Endothelial cell of umbilical vein (primary cell): ENCODE results near the gene ARTN. TPM values are rescaled to one million over a fixed set of nuclear protein-coding genes. Genes with fewer than 3 reads are reported as not detected.
A peak's percentile ranks its signal among the peaks of the same experiment; 100 is the strongest.

ENCODE experiments used
- BruUV-seq: library from RNA; stranded (reverse); fragments of 400-500 nt; replicated peaks from 2 replicates; lab custom pipeline; 2021; lab: Mats Ljungman, UMichigan
- CTCF ChIA-PET: fragments of 300-600, 350-600 bp; sonication (Branson Sonifier 250); formaldehyde crosslinking; loops from one replicate; lab custom pipeline; 2021; ENCODE audit warnings: antibody characterized with exemption, inconsistent platforms; lab: Charles Lee
- POLR2A ChIA-PET: fragments of 300-600, 350-600 bp; sonication (Branson Sonifier 250); formaldehyde crosslinking; loops from one replicate; lab custom pipeline; 2021; ENCODE audit warnings: antibody characterized with exemption, inconsistent platforms; lab: Charles Lee
- DNase-seq: peaks from one replicate; pipeline ENCODE4 v3.0.0-alpha.2; 2011; ENCODE audit warnings: low read depth, low spot score
- FAIRE-seq: peaks from 2 replicates; lab custom pipeline; 2011; peaks lifted over from hg19 to GRCh38; lab: Jason Lieb, UNC
- H2AFZ ChIP-seq: 2 replicates; pipeline ENCODE4 v1.6.0; 2012; ENCODE audit warnings: low read depth, low read length, control low read depth, inconsistent platforms
- H3K27ac ChIP-seq: 2 replicates; pipeline ENCODE4 v1.5.1; 2011; ENCODE audit warnings: low read depth, mild to moderate bottlenecking, control low read depth, low read length, moderate library complexity; ENCODE audit not compliant: insufficient read depth
- H3K27me3 ChIP-seq, 2 experiments: 2 replicates each; pipeline versions ENCODE4 v1.6.0 to v1.6.1; 2011; ENCODE audit warnings: low read length in 2 of 2, mixed read lengths in 1 of 2; ENCODE audit not compliant: control insufficient read depth in 2 of 2, insufficient read depth in 2 of 2
- H3K36me3 ChIP-seq, 2 experiments: 2 replicates in 1 of 2; 3 replicates in 1 of 2; pipeline ENCODE4 v1.5.1; 2011; ENCODE audit warnings: low read length in 2 of 2, mild to moderate bottlenecking in 1 of 2, moderate library complexity in 1 of 2; ENCODE audit not compliant: control insufficient read depth in 2 of 2, insufficient read depth in 2 of 2; ENCODE audit errors: extremely low read depth in 1 of 2
- H3K4me1 ChIP-seq: 3 replicates; pipeline ENCODE4 v1.5.1; 2011; ENCODE audit warnings: mild to moderate bottlenecking, low read length; ENCODE audit not compliant: control insufficient read depth, insufficient read depth; ENCODE audit errors: extremely low read depth
- H3K4me2 ChIP-seq: 2 replicates; pipeline ENCODE4 v1.6.1; 2011; ENCODE audit warnings: low read length, control low read depth, mixed read lengths; ENCODE audit not compliant: insufficient read depth
- H3K4me3 ChIP-seq, 3 experiments: fragments of 200-600 bp in 1 of 3; sonication (generic), shearing (Covaris generic) in 1 of 3; replicated peaks in 1 of 3; 2 replicates each; pipeline ENCODE4 v1.5.1; 2011 to 2016; ENCODE audit warnings: control low read depth in 3 of 3, low read length in 3 of 3, mild to moderate bottlenecking in 2 of 3, inconsistent platforms in 1 of 3, low read depth in 1 of 3, moderate library complexity in 1 of 3; ENCODE audit not compliant: insufficient read depth in 1 of 3
- H3K79me2 ChIP-seq: 2 replicates; pipeline ENCODE4 v1.6.0; 2012; ENCODE audit warnings: low read length, inconsistent platforms; ENCODE audit not compliant: control insufficient read depth, insufficient read depth
- H3K9ac ChIP-seq: replicated peaks from 2 replicates; pipeline ENCODE3; 2011; ENCODE audit warnings: low read length, control low read depth; ENCODE audit not compliant: insufficient read depth; ENCODE audit errors: extremely low read depth
- H3K9me1 ChIP-seq: replicated peaks from 3 replicates; pipeline ENCODE4 v1.6.0; 2011; ENCODE audit warnings: mild to moderate bottlenecking, low read length; ENCODE audit not compliant: control insufficient read depth, insufficient read depth; ENCODE audit errors: extremely low read depth
- H3K9me3 ChIP-seq: replicated peaks from 2 replicates; pipeline ENCODE4 v1.5.1; 2012; ENCODE audit warnings: low read length, inconsistent platforms; ENCODE audit not compliant: control insufficient read depth, insufficient read depth
- H4K20me1 ChIP-seq: replicated peaks from 2 replicates; pipeline ENCODE3; 2011; ENCODE audit warnings: mild to moderate bottlenecking, low read length; ENCODE audit not compliant: control insufficient read depth, insufficient read depth; ENCODE audit errors: extremely low read depth
- EZH2 ChIP-seq: IDR thresholded peaks from 2 replicates; pipeline ENCODE4 v1.6.1; 2012; ENCODE audit warnings: borderline replicate concordance, low read depth, mild to moderate bottlenecking, moderate library complexity, low read length, inconsistent platforms; ENCODE audit not compliant: severe bottlenecking
- FOS ChIP-seq: IDR thresholded peaks from 2 replicates; pipeline ENCODE4 v1.6.1; 2011; ENCODE audit warnings: mild to moderate bottlenecking, low read length, moderate library complexity, borderline replicate concordance; ENCODE audit not compliant: insufficient read depth
- GATA2 ChIP-seq: IDR thresholded peaks from 2 replicates; pipeline ENCODE4 v1.7.0; 2011; ENCODE audit warnings: low read depth, mild to moderate bottlenecking, moderate library complexity, mixed read lengths, low read length; ENCODE audit not compliant: insufficient read length, insufficient read depth
- JUN ChIP-seq: IDR thresholded peaks from 2 replicates; pipeline ENCODE4 v1.6.1; 2011; ENCODE audit warnings: borderline replicate concordance, low read depth; ENCODE audit not compliant: insufficient read length, insufficient read depth
- MYC ChIP-seq: IDR thresholded peaks from one replicate; pipeline ENCODE4 v1.6.1; 2011; ENCODE audit warnings: mild to moderate bottlenecking, low read depth, low read length
- POLR2A ChIP-seq: IDR thresholded peaks from 2 replicates; pipeline ENCODE4 v1.6.1; 2012; ENCODE audit warnings: low read depth, mild to moderate bottlenecking, control low read depth, low read length
- POLR2AphosphoS5 ChIP-seq: IDR thresholded peaks from 2 replicates; pipeline ENCODE4 v1.6.1; 2012; ENCODE audit warnings: low read depth, mild to moderate bottlenecking, control low read depth, low read length, moderate library complexity; ENCODE audit not compliant: insufficient read depth
- dilution Hi-C: fragments of 300-500 bp; cut with MboI; formaldehyde crosslinking; loops from one replicate; pipeline ENCODE4 v1.15.0; 2019; ENCODE audit warnings: low sequenced_read_pairs; ENCODE audit not compliant: extremely low pct_ligation_motif_present
- intact Hi-C: fragments of 100-400 bp; cut with micrococcal nuclease; formaldehyde crosslinking; loops from one replicate; pipeline ENCODE4 v1.10.0; 2022
- polyA plus RNA-seq, 4 experiments: library from polyadenylated mRNA; depleted of rRNA in 3 of 4; stranded (reverse) in 3 of 4; unstranded in 1 of 4; fragments of >200 nt; gene quantifications; 2 replicates each; pipeline versions ENCODE4 v1.2.1 to v1.2.3, GENCODE V29; 2011 to 2012; ENCODE audit warnings: missing spikeins in 1 of 4
- total RNA-seq: library from RNA; stranded (reverse); gene quantifications from 2 replicates; pipeline ENCODE4 v1.2.3, GENCODE V29; 2021
- TF ChIP-seq, protein P1 (sequence below): IDR thresholded peaks from 2 replicates; pipeline ENCODE4 v1.6.1; 2011; ENCODE audit not compliant: insufficient read depth, insufficient read length
- TF ChIP-seq, protein P2 (sequence below), 2 donors: IDR thresholded peaks; 1 replicate in 1 of 2; 2 replicates in 1 of 2; pipeline ENCODE4 v1.5.1; 2011; ENCODE audit warnings: low read length in 2 of 2, mild to moderate bottlenecking in 2 of 2, moderate library complexity in 2 of 2, control low read depth in 1 of 2, inconsistent platforms in 1 of 2, low read depth in 1 of 2; ENCODE audit not compliant: insufficient read depth in 1 of 2; ENCODE audit errors: extremely low read depth in 1 of 2

ARTN gene
- total and polyA plus RNA-seq, 2 donors (not counting 3 experiments of a cell fraction or from before 2014, with no cell fraction given) = 0.11 to 0.18 TPM

DNA sequence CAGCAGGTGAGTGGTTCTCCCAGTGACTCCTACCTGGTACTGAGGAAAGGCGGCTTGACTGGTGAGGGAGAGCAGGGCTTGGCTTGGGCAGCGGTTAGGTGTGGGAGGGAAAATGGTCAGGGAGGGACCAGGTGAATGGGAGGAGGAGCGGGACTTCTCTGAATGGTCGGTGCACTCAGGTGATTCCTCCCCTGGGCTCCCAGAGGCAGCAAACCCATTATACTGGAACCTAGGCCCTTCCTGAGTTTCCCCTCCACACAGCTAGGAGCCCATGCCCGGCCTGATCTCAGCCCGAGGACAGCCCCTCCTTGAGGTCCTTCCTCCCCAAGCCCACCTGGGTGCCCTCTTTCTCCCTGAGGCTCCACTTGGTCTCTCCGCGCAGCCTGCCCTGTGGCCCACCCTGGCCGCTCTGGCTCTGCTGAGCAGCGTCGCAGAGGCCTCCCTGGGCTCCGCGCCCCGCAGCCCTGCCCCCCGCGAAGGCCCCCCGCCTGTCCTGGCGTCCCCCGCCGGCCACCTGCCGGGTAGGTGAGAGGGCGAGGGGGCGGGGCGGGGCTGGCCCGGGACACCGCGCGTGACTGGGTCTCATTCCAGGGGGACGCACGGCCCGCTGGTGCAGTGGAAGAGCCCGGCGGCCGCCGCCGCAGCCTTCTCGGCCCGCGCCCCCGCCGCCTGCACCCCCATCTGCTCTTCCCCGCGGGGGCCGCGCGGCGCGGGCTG, 2.3 kb downstream of the ARTN start:
- dilution Hi-C loops (loop anchor here (25.0 kb wide), 1 partner anchor 174 kb away; no protein-coding TSS in a partner anchor), intact Hi-C loops (no loop called here)
- no peaks in the 10 kb centered on the region for H4K20me1 ChIP-seq
- no peak for FAIRE-seq
- DNase-seq = no peak
- H3K27me3 ChIP-seq = peaks cover 3 to 9% of the 10 kb centered on the region in 2 experiments
- no peaks in the 10 kb centered on the region for H3K9me1 ChIP-seq
- peaks cover 5% of the 10 kb centered on the region for H3K4me1 ChIP-seq
- peak overlapping the region in 1 of 3 experiments; percentile 16 for H3K4me3 ChIP-seq
- ChIA-PET POLR2A (no interaction called here), CTCF (interaction anchor here (0.6 to 18.1 kb wide), 31 partner anchors 10 to 709 kb away, joined by 3 to 965 read pairs (median 7); partner anchors contain the start of genes ATP6V0B, IPO13 and ST3GAL3)
- H3K9me3 ChIP-seq = no peaks in the 10 kb centered on the region
- H3K4me2 ChIP-seq = no peak overlapping the region
- H3K9ac ChIP-seq = no peak overlapping the region
- H3K79me2 ChIP-seq = no peaks in the 10 kb centered on the region
- no TSS peak for BruUV-seq
- no peaks in the 10 kb centered on the region for H3K36me3 ChIP-seq
- TF ChIP-seq JUN = no peak
- TF ChIP-seq, protein P1, sequence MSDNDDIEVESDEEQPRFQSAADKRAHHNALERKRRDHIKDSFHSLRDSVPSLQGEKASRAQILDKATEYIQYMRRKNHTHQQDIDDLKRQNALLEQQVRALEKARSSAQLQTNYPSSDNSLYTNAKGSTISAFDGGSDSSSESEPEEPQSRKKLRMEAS = no peak
- no peak overlapping the region for H3K27ac ChIP-seq
- peak overlapping the region; percentile 7 for H2AFZ ChIP-seq

DNA sequence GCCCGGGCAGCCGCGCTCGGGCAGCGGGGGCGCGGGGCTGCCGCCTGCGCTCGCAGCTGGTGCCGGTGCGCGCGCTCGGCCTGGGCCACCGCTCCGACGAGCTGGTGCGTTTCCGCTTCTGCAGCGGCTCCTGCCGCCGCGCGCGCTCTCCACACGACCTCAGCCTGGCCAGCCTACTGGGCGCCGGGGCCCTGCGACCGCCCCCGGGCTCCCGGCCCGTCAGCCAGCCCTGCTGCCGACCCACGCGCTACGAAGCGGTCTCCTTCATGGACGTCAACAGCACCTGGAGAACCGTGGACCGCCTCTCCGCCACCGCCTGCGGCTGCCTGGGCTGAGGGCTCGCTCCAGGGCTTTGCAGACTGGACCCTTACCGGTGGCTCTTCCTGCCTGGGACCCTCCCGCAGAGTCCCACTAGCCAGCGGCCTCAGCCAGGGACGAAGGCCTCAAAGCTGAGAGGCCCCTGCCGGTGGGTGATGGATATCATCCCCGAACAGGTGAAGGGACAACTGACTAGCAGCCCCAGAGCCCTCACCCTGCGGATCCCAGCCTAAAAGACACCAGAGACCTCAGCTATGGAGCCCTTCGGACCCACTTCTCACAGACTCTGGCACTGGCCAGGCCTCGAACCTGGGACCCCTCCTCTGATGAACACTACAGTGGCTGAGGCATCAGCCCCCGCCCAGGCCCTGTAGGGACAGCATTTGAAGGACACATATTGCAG, 3.0 kb downstream of the ARTN start:
- no TSS peak for BruUV-seq
- peak; percentile 67 for FAIRE-seq
- Histone ChIP-seq H4K20me1 (no peaks in the 10 kb centered on the region), H3K9me3 (no peaks in the 10 kb centered on the region), H3K4me2 (no peak overlapping the region), H2AFZ (peak overlapping the region; percentile 67), H3K9me1 (no peaks in the 10 kb centered on the region), H3K4me3 (peak overlapping the region in 1 of 3 experiments; percentile 16), H3K9ac (no peak overlapping the region), H3K27ac (no peak overlapping the region), H3K36me3 (no peaks in the 10 kb centered on the region), H3K4me1 (peaks cover 5% of the 10 kb centered on the region), H3K79me2 (no peaks in the 10 kb centered on the region), H3K27me3 (peaks cover 3 to 9% of the 10 kb centered on the region in 2 experiments)
- dilution Hi-C loops (loop anchor here (25.0 kb wide), 1 partner anchor 174 kb away; no protein-coding TSS in a partner anchor), intact Hi-C loops (no loop called here)
- CTCF ChIA-PET = interaction anchor here (0.6 to 18.1 kb wide), 5 partner anchors 9 to 172 kb away, joined by 3 to 965 read pairs (median 3); no protein-coding TSS in a partner anchor
- peak; percentile 16 for DNase-seq
- TF ChIP-seq POLR2A = no peak
- TF ChIP-seq MYC = no peak
- TF ChIP-seq, protein P1 = no peak
- TF ChIP-seq GATA2 = no peak
- TF ChIP-seq FOS = no peak
- TF ChIP-seq POLR2AphosphoS5 = no peak
- TF ChIP-seq, protein P2, sequence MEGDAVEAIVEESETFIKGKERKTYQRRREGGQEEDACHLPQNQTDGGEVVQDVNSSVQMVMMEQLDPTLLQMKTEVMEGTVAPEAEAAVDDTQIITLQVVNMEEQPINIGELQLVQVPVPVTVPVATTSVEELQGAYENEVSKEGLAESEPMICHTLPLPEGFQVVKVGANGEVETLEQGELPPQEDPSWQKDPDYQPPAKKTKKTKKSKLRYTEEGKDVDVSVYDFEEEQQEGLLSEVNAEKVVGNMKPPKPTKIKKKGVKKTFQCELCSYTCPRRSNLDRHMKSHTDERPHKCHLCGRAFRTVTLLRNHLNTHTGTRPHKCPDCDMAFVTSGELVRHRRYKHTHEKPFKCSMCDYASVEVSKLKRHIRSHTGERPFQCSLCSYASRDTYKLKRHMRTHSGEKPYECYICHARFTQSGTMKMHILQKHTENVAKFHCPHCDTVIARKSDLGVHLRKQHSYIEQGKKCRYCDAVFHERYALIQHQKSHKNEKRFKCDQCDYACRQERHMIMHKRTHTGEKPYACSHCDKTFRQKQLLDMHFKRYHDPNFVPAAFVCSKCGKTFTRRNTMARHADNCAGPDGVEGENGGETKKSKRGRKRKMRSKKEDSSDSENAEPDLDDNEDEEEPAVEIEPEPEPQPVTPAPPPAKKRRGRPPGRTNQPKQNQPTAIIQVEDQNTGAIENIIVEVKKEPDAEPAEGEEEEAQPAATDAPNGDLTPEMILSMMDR (IDR thresholded peaks at IDR 0.05; ENCODE audit: extremely low read depth in 1 of 2, insufficient read depth in 1 of 2, low read depth in 1 of 2, low read length in 2 of 2) = no peak
- TF ChIP-seq EZH2 = no peak
- TF ChIP-seq JUN = no peak
- POLR2A ChIA-PET = no interaction called here
